Measurements from ENCODE around the gene AP4M1.

Gene AP4M1

GRCh38 chr7:100100420-100101015, 925 bp upstream of the AP4M1 start (continued):
- TF ChIP-seq ELK4 (IDR thresholded peaks at IDR 0.05; ENCODE audit: borderline replicate concordance, low read depth, low read length) = peak; percentile 78; the same call in 1 of the 2 replicates
- peak; percentile 82 for TF ChIP-seq BCL11B (tag by site-specific recombination; IDR thresholded peaks at IDR 0.05; ENCODE audit: low read depth)
- TF ChIP-seq MYNN (tag by site-specific recombination; IDR thresholded peaks at IDR 0.05; ENCODE audit: borderline replicate concordance) = no peak
- peak; percentile 84 for TF ChIP-seq ZNF580 (tag by site-specific recombination; IDR thresholded peaks at IDR 0.05)
- peak; percentile 89 for TF ChIP-seq KLF17 (tag by site-specific recombination; IDR thresholded peaks at IDR 0.05)
- no peak for TF ChIP-seq ZNF658 (tag by site-specific recombination; IDR thresholded peaks at IDR 0.05)
- TF ChIP-seq ZNF350 (tag by site-specific recombination; IDR thresholded peaks at IDR 0.05) = no peak
- peak; percentile 83 for TF ChIP-seq ZNF76 (tag by site-specific recombination; IDR thresholded peaks at IDR 0.05; ENCODE audit: borderline replicate concordance, low read depth)
- TF ChIP-seq ZNF19 (tag by site-specific recombination; IDR thresholded peaks at IDR 0.05; ENCODE audit: low read depth) = no peak
- TF ChIP-seq CTCF (tag by site-specific recombination; IDR thresholded peaks at IDR 0.05) = no peak
- TF ChIP-seq ZNF26 (tag by site-specific recombination; IDR thresholded peaks at IDR 0.05) = no peak
- TF ChIP-seq ZNF549 (tag by site-specific recombination; IDR thresholded peaks at IDR 0.05) = no peak
- TF ChIP-seq ZNF37A (tag by site-specific recombination; IDR thresholded peaks at IDR 0.05) = no peak
- TF ChIP-seq ZNF121 (tag by site-specific recombination; IDR thresholded peaks at IDR 0.05) = no peak
- TF ChIP-seq ZNF785 (tag by site-specific recombination; IDR thresholded peaks at IDR 0.05) = peak; percentile 28; the same call in 1 of the 2 replicates
- TF ChIP-seq ZNF561 (tag by site-specific recombination; IDR thresholded peaks at IDR 0.05; ENCODE audit: borderline replicate concordance) = peak; percentile 81; the same call in 1 of the 2 replicates
- no peak for TF ChIP-seq ZNF132 (tag by site-specific recombination; IDR thresholded peaks at IDR 0.05; ENCODE audit: borderline replicate concordance)
- no peak for TF ChIP-seq ZNF366 (tag by site-specific recombination; conservative IDR thresholded peaks at IDR 0.05)
- no peak for TF ChIP-seq AEBP2 (tag by site-specific recombination; IDR thresholded peaks at IDR 0.05; ENCODE audit: borderline replicate concordance)
- TF ChIP-seq ZNF211 (tag by site-specific recombination; IDR thresholded peaks at IDR 0.05; ENCODE audit: low read depth) = no peak
- TF ChIP-seq ZNF202 (tag by site-specific recombination; IDR thresholded peaks at IDR 0.05; ENCODE audit: borderline replicate concordance) = no peak
- no peak for TF ChIP-seq ZSCAN4 (tag by site-specific recombination; IDR thresholded peaks at IDR 0.05)
- TF ChIP-seq ZNF521 (tag by site-specific recombination; IDR thresholded peaks at IDR 0.05) = no peak
- no peak for TF ChIP-seq SCRT1 (tag by site-specific recombination; IDR thresholded peaks at IDR 0.05; ENCODE audit: borderline replicate concordance)
- TF ChIP-seq TRIM28 (IDR thresholded peaks at IDR 0.05; ENCODE audit: borderline replicate concordance, low read length) = no peak
- TF ChIP-seq ZNF16 (tag by site-specific recombination; IDR thresholded peaks at IDR 0.05; ENCODE audit: low read depth) = no peak
- TF ChIP-seq ZNF221 (tag by site-specific recombination; IDR thresholded peaks at IDR 0.05; ENCODE audit: borderline replicate concordance) = no peak
- no peak for TF ChIP-seq ZNF175 (tag by site-specific recombination; IDR thresholded peaks at IDR 0.05)
- no peak; the same call in 1 of the 2 replicates for TF ChIP-seq ZNF776 (tag by site-specific recombination; IDR thresholded peaks at IDR 0.05; ENCODE audit: borderline replicate concordance)
- TF ChIP-seq ZNF600 (tag by site-specific recombination; IDR thresholded peaks at IDR 0.05) = peak; percentile 69
- 0 out of 2 replicates have a peak, but pooled peaks have one; percentile 9 for TF ChIP-seq ZNF223 (tag by site-specific recombination; IDR thresholded peaks at IDR 0.05)
- TF ChIP-seq ZFP41 (tag by site-specific recombination; IDR thresholded peaks at IDR 0.05; ENCODE audit: borderline replicate concordance) = no peak
